Measurements from ENCODE around the gene CEP55.
"Not testable (repeated sequence)": the region's sequence is repeated elsewhere in the genome, so short reads cannot be mapped to it uniquely, and the experiment has no call there.

CEP55 gene

DNA sequence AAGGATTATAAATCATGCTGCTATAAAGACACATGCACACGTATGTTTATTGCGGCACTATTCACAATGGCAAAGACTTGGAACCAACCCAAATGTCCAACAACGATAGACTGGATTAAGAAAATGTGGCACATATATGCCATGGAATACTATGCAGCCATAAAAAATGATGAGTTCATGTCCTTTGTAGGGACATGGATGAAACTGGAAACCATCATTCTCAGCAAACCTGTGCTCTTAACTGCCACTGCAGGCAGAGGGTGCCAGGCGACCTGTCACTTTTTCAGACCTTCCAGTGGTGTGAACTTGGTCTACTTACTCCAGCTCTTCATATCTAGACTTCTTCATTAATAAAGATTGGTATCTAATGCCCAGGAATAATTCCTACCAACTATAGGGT is 28.8 kb upstream of the CEP55 start:
- not testable (repeated sequence) for ATAC-seq
- peak; percentile 48; the same call in 1 of the 2 replicates for TF ChIP-seq ZNF8 (CRISPR knock-in tag; IDR thresholded peaks at IDR 0.05)

DNA sequence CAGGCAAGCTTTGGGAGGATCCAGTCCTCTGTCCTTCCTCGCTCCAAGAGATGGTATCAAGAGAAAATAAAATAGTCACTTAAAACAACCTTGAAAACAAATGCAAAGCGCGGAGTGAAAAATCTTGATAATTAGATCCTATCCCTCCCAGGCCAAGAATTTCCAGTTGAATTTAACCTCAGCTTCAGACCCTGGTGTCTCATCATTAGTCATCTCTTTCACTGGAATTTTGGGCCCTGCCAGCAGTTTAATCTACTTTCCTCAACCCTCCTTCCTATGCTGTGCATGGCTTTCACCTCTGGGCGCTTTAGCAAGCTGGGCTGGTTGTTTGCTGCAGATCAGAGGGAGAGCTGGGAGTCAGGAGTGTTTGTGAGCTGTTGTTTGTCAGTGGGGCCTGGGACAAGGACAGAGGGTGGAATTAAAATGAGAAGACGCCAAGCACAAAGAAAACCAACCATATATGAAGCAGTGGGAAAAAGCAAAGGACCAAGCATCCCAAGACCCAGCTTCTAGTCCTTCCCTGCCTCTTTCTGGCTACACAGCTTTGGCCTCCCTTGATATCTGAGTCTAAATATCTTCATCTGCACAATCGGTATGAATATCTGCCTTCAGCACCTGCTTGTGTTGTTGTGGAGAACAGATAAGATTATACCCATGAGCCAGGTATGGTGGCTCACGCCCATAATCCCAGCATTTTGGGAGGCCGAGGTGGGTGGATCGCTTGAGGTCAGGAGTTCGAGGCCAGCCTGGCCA is 27.8 kb upstream of the CEP55 start:
- ATAC-seq = peak; percentile 71
- TF ChIP-seq ISL1 (CRISPR knock-in tag; IDR thresholded peaks at IDR 0.05) = peak; percentile 36; the same call in 1 of the 2 replicates
- no peak for TF ChIP-seq ZNF70 (CRISPR knock-in tag; IDR thresholded peaks at IDR 0.05)

DNA sequence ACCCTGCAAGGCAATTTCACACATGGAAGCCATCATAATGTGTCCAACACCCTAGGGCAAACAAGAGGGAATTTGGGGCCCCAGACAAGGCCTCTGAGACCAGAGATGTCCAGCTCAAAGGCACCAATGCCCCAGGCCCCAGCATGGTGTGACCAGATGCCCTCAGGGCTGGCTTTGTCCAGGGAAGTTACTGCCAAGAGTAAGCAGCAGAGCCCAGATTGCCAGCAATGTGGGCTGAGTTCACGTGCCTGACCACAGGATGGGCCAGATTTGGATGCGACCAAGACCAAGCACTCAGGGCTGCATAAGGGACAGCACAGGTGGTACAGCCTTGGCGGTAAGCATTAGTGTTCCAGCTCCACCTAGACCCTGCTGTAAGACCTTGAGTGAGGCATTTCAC is 27.0 kb upstream of the CEP55 start:
- TF ChIP-seq RARB (CRISPR knock-in tag; IDR thresholded peaks at IDR 0.05) = no peak
- ATAC-seq = no peak

DNA sequence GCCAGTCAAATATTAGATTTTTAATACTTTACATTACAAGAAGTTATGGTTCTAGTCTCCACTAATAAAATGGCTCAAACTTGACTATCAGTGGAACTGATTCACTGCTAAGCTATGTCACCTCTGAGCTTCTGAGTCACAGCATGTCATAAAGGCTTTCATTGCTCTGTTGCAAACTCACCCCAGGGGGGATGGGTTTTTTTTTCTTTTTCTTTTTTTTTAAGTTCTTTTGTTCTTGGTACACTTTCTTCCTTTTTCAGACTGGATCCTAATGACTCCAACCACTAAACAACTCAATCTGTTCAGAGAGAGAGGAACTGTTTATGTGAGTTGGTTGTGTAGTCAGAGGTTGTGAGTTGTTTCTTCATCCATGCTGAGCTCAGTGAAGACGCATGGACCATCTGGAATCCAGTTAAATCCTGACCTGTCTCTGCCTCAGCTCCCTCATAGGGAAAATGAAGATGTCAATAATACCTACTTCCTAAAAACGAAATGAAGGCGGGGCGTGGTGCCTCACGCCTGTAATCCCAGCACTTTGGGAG is 25.2 kb upstream of the CEP55 start:
- TF ChIP-seq ZFP3 (CRISPR knock-in tag; IDR thresholded peaks at IDR 0.05) (no peak), ZFP30 (CRISPR knock-in tag; IDR thresholded peaks at IDR 0.05) (no peak), ISL1 (CRISPR knock-in tag; IDR thresholded peaks at IDR 0.05) (0 out of 2 replicates have a peak, but pooled peaks have one; percentile 53)
- peak; percentile 59 for ATAC-seq

DNA sequence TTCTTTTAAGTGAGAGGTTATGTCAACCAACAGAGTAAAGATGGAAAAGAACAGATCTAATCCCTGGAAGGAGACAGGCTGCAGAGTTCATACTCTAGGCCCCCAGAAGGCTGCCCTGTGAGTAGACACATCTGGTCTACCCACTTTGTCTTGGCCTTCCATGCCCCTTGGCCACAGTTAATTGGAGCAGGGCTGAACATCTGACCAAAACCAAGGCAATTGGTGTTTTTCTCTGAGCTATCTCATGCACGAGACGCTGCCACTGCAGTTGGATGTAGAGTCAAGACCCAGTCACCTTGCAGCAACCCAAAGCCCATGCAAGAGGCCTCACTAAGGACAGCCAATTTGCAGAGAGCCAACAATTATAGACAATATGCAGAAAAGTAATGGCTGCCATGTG is 23.3 kb upstream of the CEP55 start:
- TF ChIP-seq, protein P1, sequence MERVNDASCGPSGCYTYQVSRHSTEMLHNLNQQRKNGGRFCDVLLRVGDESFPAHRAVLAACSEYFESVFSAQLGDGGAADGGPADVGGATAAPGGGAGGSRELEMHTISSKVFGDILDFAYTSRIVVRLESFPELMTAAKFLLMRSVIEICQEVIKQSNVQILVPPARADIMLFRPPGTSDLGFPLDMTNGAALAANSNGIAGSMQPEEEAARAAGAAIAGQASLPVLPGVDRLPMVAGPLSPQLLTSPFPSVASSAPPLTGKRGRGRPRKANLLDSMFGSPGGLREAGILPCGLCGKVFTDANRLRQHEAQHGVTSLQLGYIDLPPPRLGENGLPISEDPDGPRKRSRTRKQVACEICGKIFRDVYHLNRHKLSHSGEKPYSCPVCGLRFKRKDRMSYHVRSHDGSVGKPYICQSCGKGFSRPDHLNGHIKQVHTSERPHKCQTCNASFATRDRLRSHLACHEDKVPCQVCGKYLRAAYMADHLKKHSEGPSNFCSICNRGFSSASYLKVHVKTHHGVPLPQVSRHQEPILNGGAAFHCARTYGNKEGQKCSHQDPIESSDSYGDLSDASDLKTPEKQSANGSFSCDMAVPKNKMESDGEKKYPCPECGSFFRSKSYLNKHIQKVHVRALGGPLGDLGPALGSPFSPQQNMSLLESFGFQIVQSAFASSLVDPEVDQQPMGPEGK (CRISPR knock-in tag; IDR thresholded peaks at IDR 0.05; ENCODE audit: borderline replicate concordance) = no peak
- ATAC-seq = no peak

DNA sequence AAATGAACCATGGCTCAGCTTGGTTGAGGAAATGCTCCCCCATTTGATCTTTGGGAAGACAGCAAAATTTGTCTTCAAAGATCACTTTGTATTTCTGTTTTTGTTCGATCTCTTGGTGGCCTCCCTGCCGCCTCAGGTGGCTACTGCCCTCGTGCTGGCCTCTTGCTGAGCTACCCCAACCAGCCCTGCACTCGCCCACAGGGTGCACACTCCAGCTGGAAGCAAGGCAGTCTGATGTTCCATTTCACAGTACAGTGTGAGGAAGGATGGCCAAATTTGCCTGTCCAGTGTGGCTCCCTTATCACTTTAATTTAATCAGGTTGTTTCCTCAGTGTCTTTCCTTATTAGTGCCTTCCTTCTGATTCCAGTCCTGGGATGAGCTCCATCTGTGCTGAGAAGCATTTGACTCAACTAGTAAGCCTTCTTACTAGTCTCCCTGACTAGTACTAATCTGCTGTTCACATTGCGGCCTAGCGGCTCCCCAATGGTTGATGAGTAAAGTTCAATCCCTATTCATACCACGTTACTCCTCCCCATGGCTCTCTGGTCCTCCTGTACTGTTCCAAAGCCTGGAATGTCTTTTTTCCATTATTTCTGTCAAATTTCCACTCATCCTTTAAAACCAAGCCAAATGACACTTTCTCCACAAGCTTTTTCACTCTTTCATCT is 22.5 kb upstream of the CEP55 start:
- TF ChIP-seq ISL1 (CRISPR knock-in tag; IDR thresholded peaks at IDR 0.05) = peak; percentile 16; the same call in 1 of the 2 replicates
- no peak for TF ChIP-seq RARB (CRISPR knock-in tag; IDR thresholded peaks at IDR 0.05)
- ATAC-seq = peak; percentile 24

DNA sequence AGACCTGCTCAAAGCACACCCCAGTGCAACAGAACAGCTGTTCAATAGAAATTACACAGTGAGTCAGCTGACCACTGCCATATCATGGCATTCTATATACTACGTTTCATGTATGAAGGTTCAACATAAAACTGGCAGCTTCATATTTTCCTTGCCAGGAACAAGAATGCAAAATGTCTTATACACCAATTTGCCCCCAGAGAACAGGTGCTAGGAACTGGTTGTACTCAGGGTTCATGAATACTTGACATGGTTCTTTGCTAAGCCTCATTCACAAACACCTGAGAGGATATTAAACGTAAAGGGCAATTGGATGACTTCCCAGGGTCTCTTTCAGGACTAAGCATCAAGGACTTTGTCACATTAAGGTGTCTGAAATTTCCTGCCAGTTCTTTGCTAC is 21.2 kb upstream of the CEP55 start:
- no peak for ATAC-seq
- TF ChIP-seq ARNTL (CRISPR knock-in tag; IDR thresholded peaks at IDR 0.05; ENCODE audit: borderline replicate concordance, low read depth) (no peak), ISL1 (CRISPR knock-in tag; IDR thresholded peaks at IDR 0.05) (no peak), TCF4 (CRISPR knock-in tag; IDR thresholded peaks at IDR 0.05; ENCODE audit: borderline replicate concordance) (no peak), TOX (CRISPR knock-in tag; IDR thresholded peaks at IDR 0.05; ENCODE audit: borderline replicate concordance) (no peak), ZNF70 (CRISPR knock-in tag; IDR thresholded peaks at IDR 0.05) (no peak), GLIS3 (CRISPR knock-in tag; IDR thresholded peaks at IDR 0.05) (no peak), SNAI2 (CRISPR knock-in tag; IDR thresholded peaks at IDR 0.05) (no peak), BACH2 (CRISPR knock-in tag; IDR thresholded peaks at IDR 0.05; ENCODE audit: borderline replicate concordance) (no peak), OSR1 (CRISPR knock-in tag; IDR thresholded peaks at IDR 0.05) (no peak), ZC3H10 (CRISPR knock-in tag; IDR thresholded peaks at IDR 0.05) (no peak), RARB (CRISPR knock-in tag; IDR thresholded peaks at IDR 0.05) (no peak), PPARA (CRISPR knock-in tag; IDR thresholded peaks at IDR 0.05; ENCODE audit: borderline replicate concordance) (no peak), ZFP3 (CRISPR knock-in tag; IDR thresholded peaks at IDR 0.05) (no peak), ZNF8 (CRISPR knock-in tag; IDR thresholded peaks at IDR 0.05) (no peak), ZNF565 (CRISPR knock-in tag; conservative IDR thresholded peaks at IDR 0.05; ENCODE audit: low read depth) (no peak)
- TF ChIP-seq, protein P2, sequence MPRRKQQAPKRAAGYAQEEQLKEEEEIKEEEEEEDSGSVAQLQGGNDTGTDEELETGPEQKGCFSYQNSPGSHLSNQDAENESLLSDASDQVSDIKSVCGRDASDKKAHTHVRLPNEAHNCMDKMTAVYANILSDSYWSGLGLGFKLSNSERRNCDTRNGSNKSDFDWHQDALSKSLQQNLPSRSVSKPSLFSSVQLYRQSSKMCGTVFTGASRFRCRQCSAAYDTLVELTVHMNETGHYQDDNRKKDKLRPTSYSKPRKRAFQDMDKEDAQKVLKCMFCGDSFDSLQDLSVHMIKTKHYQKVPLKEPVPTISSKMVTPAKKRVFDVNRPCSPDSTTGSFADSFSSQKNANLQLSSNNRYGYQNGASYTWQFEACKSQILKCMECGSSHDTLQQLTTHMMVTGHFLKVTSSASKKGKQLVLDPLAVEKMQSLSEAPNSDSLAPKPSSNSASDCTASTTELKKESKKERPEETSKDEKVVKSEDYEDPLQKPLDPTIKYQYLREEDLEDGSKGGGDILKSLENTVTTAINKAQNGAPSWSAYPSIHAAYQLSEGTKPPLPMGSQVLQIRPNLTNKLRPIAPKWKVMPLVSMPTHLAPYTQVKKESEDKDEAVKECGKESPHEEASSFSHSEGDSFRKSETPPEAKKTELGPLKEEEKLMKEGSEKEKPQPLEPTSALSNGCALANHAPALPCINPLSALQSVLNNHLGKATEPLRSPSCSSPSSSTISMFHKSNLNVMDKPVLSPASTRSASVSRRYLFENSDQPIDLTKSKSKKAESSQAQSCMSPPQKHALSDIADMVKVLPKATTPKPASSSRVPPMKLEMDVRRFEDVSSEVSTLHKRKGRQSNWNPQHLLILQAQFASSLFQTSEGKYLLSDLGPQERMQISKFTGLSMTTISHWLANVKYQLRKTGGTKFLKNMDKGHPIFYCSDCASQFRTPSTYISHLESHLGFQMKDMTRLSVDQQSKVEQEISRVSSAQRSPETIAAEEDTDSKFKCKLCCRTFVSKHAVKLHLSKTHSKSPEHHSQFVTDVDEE (CRISPR knock-in tag; IDR thresholded peaks at IDR 0.05) = no peak
- TF ChIP-seq, protein P3, sequence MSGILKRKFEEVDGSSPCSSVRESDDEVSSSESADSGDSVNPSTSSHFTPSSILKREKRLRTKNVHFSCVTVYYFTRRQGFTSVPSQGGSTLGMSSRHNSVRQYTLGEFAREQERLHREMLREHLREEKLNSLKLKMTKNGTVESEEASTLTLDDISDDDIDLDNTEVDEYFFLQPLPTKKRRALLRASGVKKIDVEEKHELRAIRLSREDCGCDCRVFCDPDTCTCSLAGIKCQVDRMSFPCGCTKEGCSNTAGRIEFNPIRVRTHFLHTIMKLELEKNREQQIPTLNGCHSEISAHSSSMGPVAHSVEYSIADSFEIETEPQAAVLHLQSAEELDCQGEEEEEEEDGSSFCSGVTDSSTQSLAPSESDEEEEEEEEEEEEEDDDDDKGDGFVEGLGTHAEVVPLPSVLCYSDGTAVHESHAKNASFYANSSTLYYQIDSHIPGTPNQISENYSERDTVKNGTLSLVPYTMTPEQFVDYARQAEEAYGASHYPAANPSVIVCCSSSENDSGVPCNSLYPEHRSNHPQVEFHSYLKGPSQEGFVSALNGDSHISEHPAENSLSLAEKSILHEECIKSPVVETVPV (CRISPR knock-in tag; IDR thresholded peaks at IDR 0.05) = no peak

All from SK-N-SH treated with all-trans-retinoic acid at 6 μM for 48 hours (cell line).